HEK293T (cell line): ENCODE measurements around the gene IDH2.
"Not testable (repeated sequence)": the region's sequence is repeated elsewhere in the genome, so short reads cannot be mapped to it uniquely, and the experiment has no call there.

ENCODE experiments used
- CTCF ChIA-PET: fragments of 350-600 bp; formaldehyde crosslinking; extraction: SDS; loops from one replicate; lab custom pipeline; 2021; ENCODE audit warnings: antibody characterized with exemption, inconsistent platforms; lab: Yijun Ruan, JAX
- POLR2A ChIA-PET: fragments of 350-600 bp; formaldehyde crosslinking; extraction: SDS; loops from one replicate; lab custom pipeline; 2020; ENCODE audit warnings: antibody characterized with exemption, inconsistent platforms; lab: Yijun Ruan, JAX
- DNase-seq: peaks from one replicate; pipeline ENCODE4 v3.0.0; 2012; ENCODE audit warnings: mixed read lengths; ENCODE audit errors: extremely low spot score
- ARNT ChIP-seq: fragments of 450-650 bp; IDR thresholded peaks from 2 replicates; pipeline ENCODE4 v1.6.1; 2017; ENCODE audit warnings: mild to moderate bottlenecking
- BHLHE40 ChIP-seq: fragments of 450-650 bp; IDR thresholded peaks from 2 replicates; pipeline ENCODE4 v1.6.1; 2016; ENCODE audit warnings: mild to moderate bottlenecking, moderate library complexity, borderline replicate concordance
- CTBP1 ChIP-seq: fragments of 450-650 bp; IDR thresholded peaks from 2 replicates; pipeline ENCODE4 v1.6.1; 2016; ENCODE audit warnings: borderline replicate concordance
- ELF4 ChIP-seq: fragments of 450-650 bp; IDR thresholded peaks from 2 replicates; pipeline ENCODE4 v1.6.1; 2017; ENCODE audit warnings: antibody characterized with exemption
- FOXA1 ChIP-seq: fragments of 450-650 bp; IDR thresholded peaks from 2 replicates; pipeline ENCODE4 v1.6.1; 2016; ENCODE audit warnings: mild to moderate bottlenecking
- FOXK2 ChIP-seq: fragments of 450-650 bp; IDR thresholded peaks from 2 replicates; pipeline ENCODE4 v1.6.1; 2016; ENCODE audit warnings: mild to moderate bottlenecking
- FOXM1 ChIP-seq: fragments of 450-650 bp; IDR thresholded peaks from 2 replicates; pipeline ENCODE4 v1.6.1; 2017; ENCODE audit warnings: mild to moderate bottlenecking, borderline replicate concordance
- HDGF ChIP-seq: fragments of 450-650 bp; IDR thresholded peaks from 2 replicates; pipeline ENCODE4 v1.6.1; 2017; ENCODE audit warnings: antibody characterized with exemption, borderline replicate concordance
- L3MBTL2 ChIP-seq: fragments of 450-650 bp; conservative IDR thresholded peaks from 2 replicates; pipeline ENCODE4 v1.6.1; 2016; ENCODE audit warnings: mild to moderate bottlenecking
- LEF1 ChIP-seq: fragments of 450-650 bp; IDR thresholded peaks from 2 replicates; pipeline ENCODE4 v1.6.1; 2017; ENCODE audit warnings: mild to moderate bottlenecking, borderline replicate concordance
- NFRKB ChIP-seq: fragments of 450-650 bp; IDR thresholded peaks from 2 replicates; pipeline ENCODE4 v1.6.1; 2016; ENCODE audit warnings: mild to moderate bottlenecking, moderate library complexity
- PKNOX1 ChIP-seq: fragments of 450-650 bp; IDR thresholded peaks from 2 replicates; pipeline ENCODE4 v1.6.1; 2016
- SP1 ChIP-seq: fragments of 450-650 bp; IDR thresholded peaks from 2 replicates; pipeline ENCODE4 v1.6.1; 2017
- SUZ12 ChIP-seq: fragments of 450-650 bp; IDR thresholded peaks from 2 replicates; pipeline ENCODE4 v1.6.1; 2016; ENCODE audit warnings: mild to moderate bottlenecking
- TARDBP ChIP-seq: fragments of 450-650 bp; IDR thresholded peaks from 2 replicates; pipeline ENCODE4 v1.6.1; 2016
- ZNF384 ChIP-seq: fragments of 450-650 bp; IDR thresholded peaks from 2 replicates; pipeline ENCODE4 v1.6.1; 2016

The IDH2 gene

DNA sequence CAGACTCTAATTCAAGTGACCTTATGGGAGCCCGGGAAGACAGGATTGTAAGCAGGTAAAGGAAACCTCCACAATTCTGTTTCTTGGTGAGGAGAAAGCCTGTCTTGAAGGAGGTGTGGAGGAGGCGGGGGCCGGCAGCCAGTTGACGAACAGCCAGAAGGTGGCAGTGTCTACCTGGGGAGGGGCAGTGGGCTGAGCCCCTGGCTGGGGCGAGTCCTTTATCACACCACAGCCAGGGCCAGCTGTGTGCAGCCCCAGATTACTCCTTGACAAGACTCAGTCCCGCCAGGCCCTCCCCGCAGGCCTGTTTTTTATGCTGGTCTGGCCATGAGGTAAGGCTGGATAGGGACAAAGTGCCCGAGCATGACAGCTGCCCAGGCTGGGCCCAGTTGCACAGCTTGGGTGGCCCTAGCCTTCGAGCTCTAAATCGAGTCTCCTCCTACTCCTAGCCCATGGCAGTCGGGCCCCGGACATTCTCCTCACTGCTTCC lies 40.9 kb upstream of the IDH2 start:
- DNase-seq = peak; percentile 91
- ChIA-PET POLR2A (interaction anchor here (0.8 to 2.4 kb wide), 3 partner anchors 11 to 58 kb away, joined by 3 to 7 read pairs (median 5); partner anchors contain the start of genes IDH2 and SEMA4B), CTCF (interaction anchor here (0.6 to 4.7 kb wide), 13 partner anchors 9 to 400 kb away, joined by 3 to 30 read pairs (median 8); partner anchors contain the start of genes CIB1, GDPGP1, IDH2 and SEMA4B)
- TF ChIP-seq FOXK2 (no peak), FOXA1 (no peak), LEF1 (no peak), SUZ12 (no peak), L3MBTL2 (no peak), HDGF (no peak), NFRKB (no peak), BHLHE40 (no peak), TARDBP (no peak), FOXM1 (no peak), SP1 (no peak), ARNT (no peak), PKNOX1 (no peak), ZNF384 (no peak), ELF4 (no peak), CTBP1 (no peak)

DNA sequence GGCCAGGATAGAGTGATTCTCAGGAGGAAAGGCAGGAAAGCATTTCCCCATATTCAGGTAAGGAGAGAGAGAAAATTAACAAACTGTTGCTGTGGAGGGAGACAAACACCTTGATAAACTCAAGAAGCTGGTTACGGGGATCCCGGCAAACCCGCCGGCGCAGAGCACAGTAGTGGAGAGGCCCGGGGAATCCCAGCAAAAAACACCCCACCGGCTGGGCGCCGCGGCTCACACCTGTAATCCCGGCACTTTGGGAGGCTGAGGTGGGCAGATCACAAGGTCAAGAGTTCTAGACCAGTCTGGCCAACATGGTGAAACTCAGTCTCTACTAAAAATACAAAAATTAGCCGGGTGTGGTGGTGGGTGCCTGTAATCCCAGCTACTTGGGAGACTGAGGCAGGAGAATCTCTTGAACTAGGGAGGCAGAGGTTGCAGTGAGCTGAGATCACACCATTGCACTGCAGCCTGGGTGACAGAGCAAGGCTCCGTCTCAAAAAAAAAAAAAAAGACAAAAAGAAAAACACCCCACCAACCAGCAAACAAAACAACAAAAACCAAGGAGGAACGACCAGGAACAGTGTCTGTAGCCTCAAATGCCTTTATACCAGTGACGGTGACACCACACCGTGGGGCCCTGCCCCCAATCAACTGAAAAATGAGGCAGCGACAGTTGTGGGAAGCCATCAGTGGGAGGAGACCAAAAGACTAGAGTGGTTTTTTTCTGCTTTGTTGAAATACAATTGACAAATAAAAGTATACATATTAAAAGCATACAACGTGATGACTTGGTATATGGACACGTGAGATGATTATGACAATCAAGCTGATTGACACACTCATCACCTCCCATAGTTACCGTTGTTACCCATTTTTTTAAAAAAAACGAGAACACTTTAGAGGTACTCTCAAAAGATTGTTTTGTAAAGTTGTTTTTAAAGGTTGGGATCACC lies 40.2 kb upstream of the IDH2 start:
- no peak for DNase-seq
- ChIA-PET CTCF (interaction anchor here (0.6 to 4.7 kb wide), 14 partner anchors 9 to 407 kb away, joined by 3 to 30 read pairs (median 8); partner anchors contain the start of genes CIB1, GDPGP1, IDH2 and SEMA4B), POLR2A (interaction anchor here (0.8 to 2.4 kb wide), 3 partner anchors 12 to 107 kb away, joined by 3 to 7 read pairs (median 3); partner anchors contain the start of genes IDH2 and TTLL13)
- peak; percentile 77 for TF ChIP-seq PKNOX1
- peak; percentile 53; the same call in 1 of the 2 replicates for TF ChIP-seq ZNF384
- TF ChIP-seq FOXK2 = no peak
- TF ChIP-seq FOXM1 = no peak

DNA sequence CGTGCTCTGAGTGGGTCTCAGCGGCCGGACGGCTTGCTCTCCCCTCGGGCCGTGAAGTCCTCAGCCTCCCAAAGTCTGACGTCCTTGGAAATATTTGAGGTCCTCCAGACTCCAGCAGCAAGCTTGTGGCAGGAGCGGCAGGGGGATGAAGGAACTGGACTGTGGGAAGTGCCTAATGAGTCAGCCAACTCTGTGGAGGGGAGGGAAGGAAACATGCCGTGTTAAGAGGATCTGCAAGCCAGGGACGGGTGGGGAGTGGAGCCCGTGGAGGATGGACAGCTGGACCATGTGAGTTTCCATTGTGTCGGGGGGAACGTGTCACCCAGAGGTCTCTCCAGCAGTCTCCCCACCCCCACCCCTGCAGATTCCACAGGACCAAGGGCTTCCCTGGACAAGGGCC lies 39.4 kb upstream of the IDH2 start:
- ChIA-PET POLR2A (interaction anchor here (2.4 kb wide), 1 partner anchor 40 kb away, joined by 7 read pairs; the partner anchor contains the start of gene IDH2), CTCF (interaction anchor here (0.6 to 4.7 kb wide), 6 partner anchors 10 to 408 kb away, joined by 3 to 30 read pairs (median 7); partner anchors contain the start of gene SEMA4B)
- no peak for DNase-seq
- TF ChIP-seq CTBP1 (no peak), SUZ12 (no peak), FOXA1 (no peak), FOXM1 (no peak), ARNT (no peak), L3MBTL2 (no peak), ELF4 (no peak), SP1 (no peak)

DNA sequence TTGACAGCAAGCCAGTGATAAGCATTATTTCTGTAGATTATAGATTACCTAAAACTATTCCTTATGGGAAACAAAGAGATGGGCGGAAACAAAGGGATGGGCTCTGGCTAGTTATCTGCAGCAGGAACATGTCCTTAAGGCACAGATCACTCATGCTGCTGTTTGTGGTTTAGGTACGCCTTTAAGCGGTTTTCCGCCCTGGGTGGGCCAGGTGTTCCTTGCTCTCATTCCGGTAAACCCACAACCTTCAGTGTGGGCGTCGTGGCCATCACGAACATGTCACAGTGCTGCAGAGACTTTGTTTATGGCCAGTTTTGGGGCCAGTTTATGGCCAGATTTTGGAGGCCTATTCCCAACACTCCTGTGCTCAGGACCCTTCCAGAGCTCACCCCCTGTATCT lies 37.3 kb upstream of the IDH2 start:
- POLR2A ChIA-PET = interaction anchor here (1.3 to 1.5 kb wide), 2 partner anchors 37 to 94 kb away, joined by 4 read pairs; partner anchors contain the start of genes CIB1, GDPGP1 and IDH2
- CTCF ChIA-PET = interaction anchor here (1.2 to 1.6 kb wide), 2 partner anchors 94 to 255 kb away, joined by 3 read pairs; partner anchors contain the start of genes CIB1 and GDPGP1
- not testable (repeated sequence) for DNase-seq

DNA sequence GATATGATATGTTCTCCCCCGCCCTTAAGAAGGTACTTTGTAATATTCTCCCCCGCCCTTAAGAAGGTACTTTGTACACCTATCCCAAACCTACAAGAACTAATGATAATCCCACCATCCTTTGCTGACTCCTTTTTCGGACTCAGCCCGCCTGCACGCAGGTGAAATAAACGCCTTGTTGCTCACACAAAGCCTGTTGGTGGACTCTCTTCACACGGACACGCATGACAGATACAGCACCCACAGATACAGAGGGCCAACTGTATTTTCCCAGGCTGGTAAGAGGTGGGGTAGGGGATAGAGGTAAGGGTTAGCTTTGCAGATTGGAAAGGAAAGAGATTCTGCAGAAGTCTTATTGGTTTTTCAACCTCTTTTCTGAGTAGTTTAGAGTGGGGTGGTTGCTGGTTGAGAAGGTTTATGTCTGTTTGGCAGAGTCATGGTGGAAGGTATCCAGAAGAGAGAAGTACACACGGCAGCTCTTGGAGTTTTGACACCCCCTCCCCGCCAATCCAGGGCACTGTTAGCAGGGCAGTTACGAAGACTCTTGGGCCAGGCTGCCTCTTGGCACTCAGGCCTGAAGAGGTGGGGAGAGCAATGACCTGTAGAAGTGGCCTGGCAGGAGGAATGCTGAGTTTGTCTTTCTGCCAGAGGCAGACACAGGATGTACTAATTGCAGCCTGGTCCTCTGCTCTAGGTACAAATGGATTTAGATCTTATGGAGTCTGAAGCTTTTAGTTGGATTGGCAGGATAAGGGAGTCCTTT lies 36.0 kb upstream of the IDH2 start:
- DNase-seq = no peak
- CTCF ChIA-PET = no interaction called here
- POLR2A ChIA-PET = interaction anchor here (1.3 to 1.5 kb wide), 2 partner anchors 36 to 96 kb away, joined by 4 read pairs; partner anchors contain the start of genes CIB1, GDPGP1 and IDH2
- TF ChIP-seq NFRKB = no peak

DNA sequence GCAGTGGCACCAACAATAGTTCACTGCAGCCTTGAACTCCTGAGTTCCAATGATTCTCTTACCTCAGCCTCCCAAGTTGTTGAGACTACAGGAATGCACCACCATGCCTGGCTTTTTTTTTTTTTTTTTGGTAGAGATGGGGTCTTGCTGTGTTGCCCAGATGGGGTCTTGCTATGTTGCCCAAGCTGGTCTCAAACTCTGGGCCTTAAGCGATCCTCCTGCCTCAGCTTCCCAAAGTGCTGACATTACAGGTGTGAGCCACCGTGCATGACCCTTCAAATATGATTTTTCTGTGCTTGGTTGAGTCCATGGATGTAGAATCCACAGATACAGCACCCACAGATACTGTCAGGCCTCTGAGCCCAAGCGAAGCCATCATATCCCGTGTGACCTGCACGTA lies 30.2 kb upstream of the IDH2 start:
- no peak for DNase-seq
- CTCF ChIA-PET = no interaction called here
- POLR2A ChIA-PET = no interaction called here
- TF ChIP-seq TARDBP = no peak
- no peak for TF ChIP-seq L3MBTL2
- no peak for TF ChIP-seq ELF4
- TF ChIP-seq BHLHE40 = no peak
- no peak for TF ChIP-seq FOXK2
- TF ChIP-seq PKNOX1 = no peak
- no peak for TF ChIP-seq ARNT
- no peak for TF ChIP-seq FOXM1
- no peak for TF ChIP-seq HDGF
- TF ChIP-seq NFRKB = no peak
- TF ChIP-seq CTBP1 = no peak
- no peak for TF ChIP-seq ZNF384
- TF ChIP-seq LEF1 = no peak
- TF ChIP-seq SP1 = no peak
- TF ChIP-seq FOXA1 = no peak
- TF ChIP-seq SUZ12 = no peak
